HCT116 (cell line): ENCODE data around the gene SOS1. TPM values are rescaled to one million over a fixed set of nuclear protein-coding genes. Genes with fewer than 3 reads are reported as not detected.

Experiments
- ATAC-seq: fragments of 200-7000 bp; cut with Tn5 transposase; 2 replicates; pipeline ENCODE4 v1.9.1; 2020; ENCODE audit warnings: mild to moderate bottlenecking, moderate library complexity
- BruUV-seq: library from RNA; stranded (reverse); fragments of 400-500 nt; replicated peaks from 2 replicates; lab custom pipeline; 2021; lab: Mats Ljungman, UMichigan
- CTCF ChIA-PET: fragments of 300-600 bp; sonication (Branson Sonifier 250); formaldehyde crosslinking; loops from one replicate; lab custom pipeline; 2021; ENCODE audit warnings: antibody characterized with exemption; lab: Charles Lee
- POLR2A ChIA-PET: fragments of 300-600, 350-600 bp; sonication (Branson Sonifier 250); formaldehyde crosslinking; loops from one replicate; lab custom pipeline; 2021; ENCODE audit warnings: antibody characterized with exemption; lab: Charles Lee
- RAD21 ChIA-PET, 2 experiments: fragments of 300-600 bp; sonication (Branson Sonifier 250); formaldehyde crosslinking; loops; one replicate each; lab custom pipeline; 2023; ENCODE audit warnings: low total read pairs in 2 of 2; ENCODE audit not compliant: uncharacterized antibody in 2 of 2, unreplicated experiment in 2 of 2, low non-redundant PET in 1 of 2; lab: Charles Lee
- DNase-seq: peaks from one replicate; pipeline ENCODE4 v3.0.0-alpha.2; 2010; ENCODE audit warnings: low read depth, low spot score
- H2AFZ ChIP-seq: fragments of 200-600 bp; shearing (Covaris generic), sonication (generic); 2 replicates; pipeline ENCODE4 v1.6.1; 2017; ENCODE audit warnings: low read depth, mixed run types, mixed read lengths, antibody characterized with exemption, low read length; ENCODE audit not compliant: poor library complexity, severe bottlenecking
- H3K27ac ChIP-seq: 2 replicates; pipeline ENCODE4 v1.5.1; 2012; ENCODE audit warnings: low read depth, low read length
- H3K27me3 ChIP-seq: fragments of 200-600 bp; sonication (generic); 2 replicates; pipeline ENCODE4 v1.6.1; 2016; ENCODE audit warnings: mixed run types, low read length, mixed read lengths; ENCODE audit not compliant: insufficient read depth
- H3K36me3 ChIP-seq, 2 experiments: fragments of 200-500 bp in 1 of 2; fragments of 200-600 bp in 1 of 2; sonication (Bioruptor generic) in 1 of 2; sonication (generic) in 1 of 2; 2 replicates each; pipeline versions ENCODE4 v1.5.1 to v1.6.1; 2014 to 2016; ENCODE audit warnings: low read length in 2 of 2, inconsistent platforms in 1 of 2, mixed read lengths in 1 of 2, mixed run types in 1 of 2; ENCODE audit not compliant: insufficient read depth in 2 of 2, control insufficient read depth in 1 of 2
- H3K4me1 ChIP-seq, 2 experiments: fragments of 200-600 bp in 1 of 2; sonication (generic) in 1 of 2; 2 replicates each; pipeline versions ENCODE4 v1.5.1 to v1.6.1; 2012 to 2017; ENCODE audit warnings: low read length in 2 of 2, inconsistent platforms in 1 of 2, mild to moderate bottlenecking in 1 of 2, mixed read lengths in 1 of 2, mixed run types in 1 of 2, moderate library complexity in 1 of 2; ENCODE audit not compliant: insufficient read depth in 2 of 2, control insufficient read depth in 1 of 2
- H3K4me2 ChIP-seq: fragments of 200-600 bp; sonication (generic); 2 replicates; pipeline ENCODE4 v1.6.1; 2017; ENCODE audit warnings: mixed run types, low read length, mixed read lengths
- H3K4me3 ChIP-seq, 2 experiments: fragments of 200-600 bp in 1 of 2; sonication (generic) in 1 of 2; replicated peaks in 1 of 2; 2 replicates each; pipeline ENCODE4 v1.5.1; 2011 to 2016; ENCODE audit warnings: low read length in 2 of 2, control low read depth in 1 of 2, low read depth in 1 of 2, mild to moderate bottlenecking in 1 of 2, mixed read lengths in 1 of 2, mixed run types in 1 of 2
- H3K79me2 ChIP-seq: fragments of 200-600 bp; sonication (generic); 2 replicates; pipeline ENCODE4 v1.6.1; 2017; ENCODE audit warnings: mild to moderate bottlenecking, mixed run types, low read length, moderate library complexity, mixed read lengths; ENCODE audit not compliant: insufficient read depth
- H3K9ac ChIP-seq: fragments of 200-600 bp; sonication (generic); 2 replicates; pipeline ENCODE4 v1.6.1; 2016; ENCODE audit warnings: low read length, mixed read lengths
- H3K9me2 ChIP-seq: fragments of 200-600 bp; sonication (generic), shearing (Covaris generic); 2 replicates; pipeline ENCODE4 v1.6.1; 2017; ENCODE audit warnings: mixed run types, mild to moderate bottlenecking, moderate library complexity; ENCODE audit not compliant: insufficient read depth
- H3K9me3 ChIP-seq, 2 experiments: fragments of 200-500 bp in 1 of 2; fragments of 200-600 bp in 1 of 2; sonication (Bioruptor generic) in 1 of 2; sonication (generic) in 1 of 2; 2 replicates each; pipeline ENCODE4 v1.6.1; 2014 to 2017; ENCODE audit warnings: low read length in 2 of 2, mixed read lengths in 2 of 2, inconsistent platforms in 1 of 2, low read depth in 1 of 2, mild to moderate bottlenecking in 1 of 2, mixed run types in 1 of 2, moderate library complexity in 1 of 2; ENCODE audit not compliant: control insufficient read depth in 1 of 2, insufficient read depth in 1 of 2
- H4K20me1 ChIP-seq: fragments of 200-600 bp; sonication (generic), shearing (Covaris generic); 2 replicates; pipeline ENCODE4 v1.6.1; 2017; ENCODE audit warnings: mixed run types, mild to moderate bottlenecking, moderate library complexity; ENCODE audit not compliant: insufficient read depth
- CBX3 ChIP-seq: IDR thresholded peaks from 2 replicates; pipeline ENCODE4 v1.6.1; 2012; ENCODE audit warnings: low read depth
- CEBPB ChIP-seq: IDR thresholded peaks from 2 replicates; pipeline ENCODE4 v1.6.1; 2012; ENCODE audit warnings: low read depth
- EZH2phosphoT487 ChIP-seq: fragments of 200-600 bp; IDR thresholded peaks from 2 replicates; pipeline ENCODE4 v1.6.1; 2018; ENCODE audit warnings: antibody characterized with exemption, borderline replicate concordance
- POLR2A ChIP-seq: IDR thresholded peaks from 2 replicates; pipeline ENCODE4 v1.7.0; 2011; ENCODE audit warnings: borderline replicate concordance; ENCODE audit not compliant: insufficient read depth, insufficient read length; ENCODE audit errors: extremely low read depth
- POLR2AphosphoS5 ChIP-seq: IDR thresholded peaks from 2 replicates; pipeline ENCODE4 v1.6.1; 2011; ENCODE audit warnings: mild to moderate bottlenecking, low read depth, low read length, moderate library complexity
- YY1 ChIP-seq: IDR thresholded peaks from 2 replicates; pipeline ENCODE4 v1.6.1; 2011; ENCODE audit warnings: low read length, low read depth, moderate library complexity, mild to moderate bottlenecking; ENCODE audit not compliant: insufficient replicate concordance; ENCODE audit errors: extremely low read depth
- ZFX ChIP-seq: fragments of 450-650 bp; IDR thresholded peaks from 2 replicates; pipeline ENCODE4 v1.6.1; 2017
- intact Hi-C: fragments of 100-400 bp; cut with micrococcal nuclease; formaldehyde crosslinking; loops from 2 replicates; pipeline ENCODE4 v1.10.0; 2022
- total RNA-seq: library from RNA; stranded (reverse); gene quantifications from one replicate; pipeline ENCODE4 v1.2.1, GENCODE V29; 2021; ENCODE audit not compliant: unreplicated experiment
- TF ChIP-seq, protein P1 (sequence below), 3 experiments: fragments of 200-600 bp in 1 of 3; sonication (generic) in 1 of 3; IDR thresholded peaks in 2 of 3; conservative IDR thresholded peaks in 1 of 3; 2 replicates each; pipeline ENCODE4 v1.5.1; 2012 to 2017; ENCODE audit warnings: low read depth in 2 of 3, low read length in 2 of 3, antibody characterized with exemption in 1 of 3, borderline replicate concordance in 1 of 3, control low read depth in 1 of 3, mild to moderate bottlenecking in 1 of 3, mixed read lengths in 1 of 3, mixed run types in 1 of 3, moderate library complexity in 1 of 3; ENCODE audit not compliant: insufficient read depth in 1 of 3
- TF ChIP-seq, protein P2 (sequence below): IDR thresholded peaks from 2 replicates; pipeline ENCODE4 v1.6.1; 2012; ENCODE audit warnings: low read depth

The SOS1 gene
- total RNA-seq, 1 experiment from 2014 or later, result 19.4 TPM

DNA sequence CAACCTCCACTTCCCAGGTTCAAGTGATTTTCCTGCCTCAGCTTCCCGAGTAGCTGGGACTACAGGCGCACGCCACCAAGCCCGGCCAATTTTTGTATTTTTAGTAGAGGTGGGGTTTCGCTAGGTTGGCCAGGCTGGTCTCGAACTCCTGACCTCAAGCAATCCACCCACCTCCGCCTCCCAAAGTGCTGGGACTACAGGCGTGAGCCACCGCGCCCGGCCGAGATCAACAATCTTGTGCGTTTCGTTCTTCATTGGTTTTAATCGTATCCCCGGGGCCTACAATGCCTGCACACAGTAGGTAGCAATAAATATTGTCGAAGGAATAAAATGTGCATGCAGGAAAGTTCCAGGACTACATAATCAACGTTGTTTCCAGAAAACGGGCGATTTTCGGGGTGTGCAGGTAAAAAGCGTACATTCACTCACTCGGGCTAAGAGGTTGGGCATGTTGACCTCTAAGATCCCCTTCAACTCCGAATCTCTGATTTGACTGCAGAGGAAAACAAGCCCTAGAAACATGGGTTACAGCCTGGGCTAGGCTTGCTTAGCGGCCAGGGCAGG lies 2.7 kb upstream of the SOS1 start:
- Histone ChIP-seq H3K4me1 (peaks cover 19 to 43% of the 10 kb centered on the region in 2 experiments), H3K4me3 (peak overlapping the region; percentile 70 to 96), H2AFZ (no peak overlapping the region), H3K9me2 (no peaks in the 10 kb centered on the region), H4K20me1 (no peaks in the 10 kb centered on the region), H3K36me3 (no peaks in the 10 kb centered on the region), H3K79me2 (peaks cover 20% of the 10 kb centered on the region), H3K27ac (peak overlapping the region; percentile 80), H3K4me2 (peak overlapping the region; percentile 95), H3K9ac (peak overlapping the region; percentile 94), H3K27me3 (no peaks in the 10 kb centered on the region)
- ChIA-PET CTCF (interaction anchor here (1.4 to 1.9 kb wide), 5 partner anchors 9 to 176 kb away, joined by 3 to 8 read pairs (median 4); no protein-coding TSS in a partner anchor), RAD21 (interaction anchor here (1.0 to 1.3 kb wide), 2 partner anchors 106 to 176 kb away, joined by 3 read pairs; no protein-coding TSS in a partner anchor), POLR2A (no interaction called here)
- ATAC-seq (no peak), DNase-seq (no peak)
- TSS peak; percentile 41 for BruUV-seq
- TF ChIP-seq, protein P1, sequence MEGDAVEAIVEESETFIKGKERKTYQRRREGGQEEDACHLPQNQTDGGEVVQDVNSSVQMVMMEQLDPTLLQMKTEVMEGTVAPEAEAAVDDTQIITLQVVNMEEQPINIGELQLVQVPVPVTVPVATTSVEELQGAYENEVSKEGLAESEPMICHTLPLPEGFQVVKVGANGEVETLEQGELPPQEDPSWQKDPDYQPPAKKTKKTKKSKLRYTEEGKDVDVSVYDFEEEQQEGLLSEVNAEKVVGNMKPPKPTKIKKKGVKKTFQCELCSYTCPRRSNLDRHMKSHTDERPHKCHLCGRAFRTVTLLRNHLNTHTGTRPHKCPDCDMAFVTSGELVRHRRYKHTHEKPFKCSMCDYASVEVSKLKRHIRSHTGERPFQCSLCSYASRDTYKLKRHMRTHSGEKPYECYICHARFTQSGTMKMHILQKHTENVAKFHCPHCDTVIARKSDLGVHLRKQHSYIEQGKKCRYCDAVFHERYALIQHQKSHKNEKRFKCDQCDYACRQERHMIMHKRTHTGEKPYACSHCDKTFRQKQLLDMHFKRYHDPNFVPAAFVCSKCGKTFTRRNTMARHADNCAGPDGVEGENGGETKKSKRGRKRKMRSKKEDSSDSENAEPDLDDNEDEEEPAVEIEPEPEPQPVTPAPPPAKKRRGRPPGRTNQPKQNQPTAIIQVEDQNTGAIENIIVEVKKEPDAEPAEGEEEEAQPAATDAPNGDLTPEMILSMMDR (IDR thresholded peaks at IDR 0.05 in 2 of 3, conservative IDR thresholded peaks at IDR 0.05 in 1 of 3; ENCODE audit: borderline replicate concordance in 1 of 3, insufficient read depth in 1 of 3, low read depth in 2 of 3, low read length in 2 of 3), result no peak
- TF ChIP-seq CEBPB (no peak), ZFX (peak; percentile 14; the same call in 1 of the 2 replicates), POLR2A (no peak), YY1 (no peak), POLR2AphosphoS5 (no peak), EZH2phosphoT487 (no peak), CBX3 (no peak)
- TF ChIP-seq, protein P2, sequence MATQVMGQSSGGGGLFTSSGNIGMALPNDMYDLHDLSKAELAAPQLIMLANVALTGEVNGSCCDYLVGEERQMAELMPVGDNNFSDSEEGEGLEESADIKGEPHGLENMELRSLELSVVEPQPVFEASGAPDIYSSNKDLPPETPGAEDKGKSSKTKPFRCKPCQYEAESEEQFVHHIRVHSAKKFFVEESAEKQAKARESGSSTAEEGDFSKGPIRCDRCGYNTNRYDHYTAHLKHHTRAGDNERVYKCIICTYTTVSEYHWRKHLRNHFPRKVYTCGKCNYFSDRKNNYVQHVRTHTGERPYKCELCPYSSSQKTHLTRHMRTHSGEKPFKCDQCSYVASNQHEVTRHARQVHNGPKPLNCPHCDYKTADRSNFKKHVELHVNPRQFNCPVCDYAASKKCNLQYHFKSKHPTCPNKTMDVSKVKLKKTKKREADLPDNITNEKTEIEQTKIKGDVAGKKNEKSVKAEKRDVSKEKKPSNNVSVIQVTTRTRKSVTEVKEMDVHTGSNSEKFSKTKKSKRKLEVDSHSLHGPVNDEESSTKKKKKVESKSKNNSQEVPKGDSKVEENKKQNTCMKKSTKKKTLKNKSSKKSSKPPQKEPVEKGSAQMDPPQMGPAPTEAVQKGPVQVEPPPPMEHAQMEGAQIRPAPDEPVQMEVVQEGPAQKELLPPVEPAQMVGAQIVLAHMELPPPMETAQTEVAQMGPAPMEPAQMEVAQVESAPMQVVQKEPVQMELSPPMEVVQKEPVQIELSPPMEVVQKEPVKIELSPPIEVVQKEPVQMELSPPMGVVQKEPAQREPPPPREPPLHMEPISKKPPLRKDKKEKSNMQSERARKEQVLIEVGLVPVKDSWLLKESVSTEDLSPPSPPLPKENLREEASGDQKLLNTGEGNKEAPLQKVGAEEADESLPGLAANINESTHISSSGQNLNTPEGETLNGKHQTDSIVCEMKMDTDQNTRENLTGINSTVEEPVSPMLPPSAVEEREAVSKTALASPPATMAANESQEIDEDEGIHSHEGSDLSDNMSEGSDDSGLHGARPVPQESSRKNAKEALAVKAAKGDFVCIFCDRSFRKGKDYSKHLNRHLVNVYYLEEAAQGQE, result no peak
- TF ChIP-seq, all 23 proteins: peak for 1
- intact Hi-C loops, result loop anchor here (5.0 kb wide), 1 partner anchor 104 kb away; no protein-coding TSS in a partner anchor
- H3K9me3 ChIP-seq, result no peaks in the 10 kb centered on the region
